CD4-positive, alpha-beta T cell treated with Interleukin-4 for 1 hour (primary cell): ENCODE measurements around the gene NLRP6.
A peak's percentile ranks its signal among the peaks of the same experiment; 100 is the strongest.
"Not testable (repeated sequence)": the region's sequence is repeated elsewhere in the genome, so short reads cannot be mapped to it uniquely, and the experiment has no call there.

ENCODE experiments used
- DNase-seq, 2 donors: peaks; one replicate each; pipeline ENCODE4 v3.0.0-alpha.2; 2020 to 2022

NLRP6 gene

GRCh38 chr11:308740-309665 lies 30.8 kb downstream of the NLRP6 start:
- peak in 1 of 2 donors; percentile 48 for DNase-seq

- DNase-seq, result not testable (repeated sequence)
Measured at GRCh38 chr11:309979-310572, 31.9 kb downstream of the NLRP6 start.

- not testable (repeated sequence) for DNase-seq
Measured at GRCh38 chr11:311013-311748, 33.0 kb downstream of the NLRP6 start.

- no peak for DNase-seq
Measured at GRCh38 chr11:312092-312816, 34.0 kb downstream of the NLRP6 start.

- no peak for DNase-seq
Measured at GRCh38 chr11:313304-313786, 35.1 kb downstream of the NLRP6 start.

GRCh38 chr11:313787-314553 lies 35.8 kb downstream of the NLRP6 start, which contains the start of gene IFITM1:
IFITM1 (plus strand) TSS chr11:314040; CDS start chr11:314171, 131 bp downstream.
- peak; percentile 73 to 76 for DNase-seq

GRCh38 chr11:314554-314875 lies 36.3 kb downstream of the NLRP6 start:
- not testable (repeated sequence) for DNase-seq

GRCh38 chr11:315051-315481 lies 36.9 kb downstream of the NLRP6 start:
- no peak for DNase-seq

GRCh38 chr11:315516-315994 lies 37.3 kb downstream of the NLRP6 start:
- DNase-seq, result no peak

- DNase-seq, result peak in 1 of 2 donors; percentile 45
Measured at GRCh38 chr11:316031-316701, 38.0 kb downstream of the NLRP6 start.

- peak in 1 of 2 donors; percentile 61 for DNase-seq
Measured at GRCh38 chr11:316891-317301, 38.7 kb downstream of the NLRP6 start.

- not testable (repeated sequence) for DNase-seq
Measured at GRCh38 chr11:317668-318404, 39.6 kb downstream of the NLRP6 start.

- not testable (repeated sequence) for DNase-seq
Measured at GRCh38 chr11:318405-319120, 40.4 kb downstream of the NLRP6 start.

- DNase-seq, result not testable (repeated sequence)
Measured at GRCh38 chr11:319121-319887, 41.1 kb downstream of the NLRP6 start.

GRCh38 chr11:319888-320273 lies 41.7 kb downstream of the NLRP6 start:
- not testable (repeated sequence) for DNase-seq

- DNase-seq, result no peak
Measured at GRCh38 chr11:324156-324555, 45.9 kb downstream of the NLRP6 start.

- not testable (repeated sequence) for DNase-seq
Measured at GRCh38 chr11:324593-325517, 46.6 kb downstream of the NLRP6 start.
